Keratinocyte (primary cell): ENCODE results near the gene RNF121.

Source experiments
- CTCF ChIP-seq, 3 experiments: IDR thresholded peaks in 1 of 3; conservative IDR thresholded peaks in 1 of 3; optimal IDR thresholded peaks in 1 of 3; 2 replicates in 2 of 3; 3 replicates in 1 of 3; pipeline versions ENCODE3 to v1.5.1; 2011; ENCODE audit warnings: low read length in 3 of 3, mild to moderate bottlenecking in 3 of 3, moderate library complexity in 2 of 3, control low read depth in 1 of 3, inconsistent platforms in 1 of 3; ENCODE audit not compliant: insufficient read depth in 2 of 3; ENCODE audit errors: extremely low read depth in 1 of 3
- EZH2 ChIP-seq: IDR thresholded peaks from one replicate; pipeline ENCODE4 v1.6.1; 2012; ENCODE audit warnings: inconsistent platforms, mild to moderate bottlenecking, low read length, moderate library complexity

GRCh38 chr11:71996946-71997345, 68.1 kb downstream of the RNF121 start:
- TF ChIP-seq CTCF (optimal IDR thresholded peaks at IDR 0.05 in 1 of 3, IDR thresholded peaks at IDR 0.05 in 1 of 3, conservative IDR thresholded peaks at IDR 0.05 in 1 of 3; ENCODE audit: extremely low read depth in 1 of 3, insufficient read depth in 2 of 3, low read length in 3 of 3): no peak
- TF ChIP-seq EZH2: no peak
